ENCODE data around the gene RANBP1. TPM values are rescaled to one million over a fixed set of nuclear protein-coding genes. Genes with fewer than 3 reads are reported as not detected.

The RANBP1 gene
- total and polyA plus RNA-seq, 2 donors (not counting 1 experiment from before 2014, with no cell fraction given): 67.0 to 77.6 TPM

DNA sequence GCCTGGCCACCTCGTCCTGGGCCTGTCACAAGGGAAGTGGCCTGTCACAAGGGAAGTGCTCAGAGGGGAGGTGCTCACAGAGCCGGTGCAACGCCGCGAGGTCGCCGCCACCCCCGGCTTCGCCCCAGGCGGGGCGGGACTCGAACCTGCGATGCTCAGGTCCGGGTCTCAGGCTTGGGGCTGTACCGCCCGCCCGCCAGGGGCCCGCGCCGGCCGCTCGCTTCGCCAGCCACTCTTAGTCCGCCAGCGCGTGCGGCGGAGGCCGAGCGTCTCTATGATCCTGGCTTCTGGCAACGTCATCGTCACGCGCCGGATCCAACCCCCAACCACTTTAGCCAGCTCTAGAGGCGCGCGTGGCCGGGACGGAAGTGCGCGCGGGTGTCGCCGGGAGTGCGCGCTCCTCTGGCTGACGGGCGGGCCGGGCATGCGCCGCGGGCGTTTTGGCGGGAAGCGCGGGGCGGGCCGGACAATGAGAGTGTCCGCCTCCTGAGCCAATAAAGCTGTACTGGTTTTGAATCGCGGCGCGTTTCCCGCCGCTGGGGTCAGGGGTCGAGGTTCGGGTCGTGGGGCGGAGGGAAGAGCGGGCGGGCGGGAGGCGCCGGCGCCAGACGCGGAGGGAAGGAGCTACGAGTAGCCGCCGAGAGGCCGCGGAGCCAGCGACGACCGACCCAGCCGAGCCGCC lies 1.2 kb downstream of the RANBP1 start, which contains the start of gene TRMT2A:
Gene TRMT2A, minus strand, starts transcription at position 276 of the 682 bp plus-strand sequence. CDS start 320 bp downstream, outside the sequence.
- Histone ChIP-seq H3K4me3 (ENCODE audit: control extremely low read depth in 1 of 5, extremely low read depth in 1 of 5, insufficient read depth in 1 of 5, low read depth in 2 of 5, low read length in 4 of 5) (peak within 1 kb of the TSS; percentile 42 to 94 (median 80)), H3K27me3 (replicated peaks in 1 of 4; ENCODE audit: control extremely low read depth in 1 of 4, control insufficient read depth in 3 of 4, insufficient read depth in 4 of 4, low read length in 3 of 4) (no peaks in the 10 kb centered on the region), H3K36me3 (replicated peaks in 1 of 2; ENCODE audit: control extremely low read depth in 1 of 2, control insufficient read depth in 1 of 2, extremely low read depth in 1 of 2, insufficient read depth in 2 of 2, low read length in 1 of 2) (peaks cover 0 to 40% of the 10 kb centered on the region in 2 experiments), H3K9me3 (ENCODE audit: control extremely low read depth in 1 of 3, control insufficient read depth in 2 of 3, insufficient read depth in 1 of 3, low read length in 2 of 3) (no peaks in the 10 kb centered on the region), H4K20me1 (ENCODE audit: control insufficient read depth, insufficient read depth, low read length, poor library complexity, severe bottlenecking) (peaks cover 51% of the 10 kb centered on the region), H3K9ac (ENCODE audit: low read length) (peak within 1 kb of the TSS; percentile 93), H2AFZ (ENCODE audit: insufficient read depth, low read depth, low read length, poor library complexity, severe bottlenecking) (peak within 1 kb of the TSS; percentile 84), H3K79me2 (ENCODE audit: control insufficient read depth, insufficient read depth, low read length) (peaks cover 62% of the 10 kb centered on the region), H3K27ac (ENCODE audit: low read length in 2 of 2) (peak within 1 kb of the TSS; percentile 66 to 85), H3K4me2 (replicated peaks; ENCODE audit: low read depth, low read length, poor library complexity, severe bottlenecking) (peak within 1 kb of the TSS; percentile 95), H3K4me1 (ENCODE audit: control insufficient read depth in 2 of 2, insufficient read depth in 2 of 2, low read length in 2 of 2) (peaks cover 19 to 40% of the 10 kb centered on the region in 2 donors)
- ChIA-PET CTCF (no interaction called here), POLR2A (interaction anchor here (1.2 to 1.6 kb wide), 4 partner anchors 9 to 96 kb away, joined by 3 to 5 read pairs (median 3); partner anchors contain the start of gene TANGO2)
- Mint-ChIP-seq H3K9me3 (ENCODE audit: insufficient read depth) (no peaks in the 10 kb centered on the region), H3K27me3 (no peaks in the 10 kb centered on the region), H3K4me3 (peak within 1 kb of the TSS; percentile 93), H3K4me1 (peaks cover 29% of the 10 kb centered on the region), H3K27ac (peak within 1 kb of the TSS; percentile 94)
- ATAC-seq (ENCODE audit: low read depth): peak; percentile 84
- no peak for TF ChIP-seq EZH2 (IDR thresholded peaks at IDR 0.05; ENCODE audit: borderline replicate concordance, insufficient read depth, low read depth, low read length, poor library complexity, severe bottlenecking)
- TF ChIP-seq, protein P1, sequence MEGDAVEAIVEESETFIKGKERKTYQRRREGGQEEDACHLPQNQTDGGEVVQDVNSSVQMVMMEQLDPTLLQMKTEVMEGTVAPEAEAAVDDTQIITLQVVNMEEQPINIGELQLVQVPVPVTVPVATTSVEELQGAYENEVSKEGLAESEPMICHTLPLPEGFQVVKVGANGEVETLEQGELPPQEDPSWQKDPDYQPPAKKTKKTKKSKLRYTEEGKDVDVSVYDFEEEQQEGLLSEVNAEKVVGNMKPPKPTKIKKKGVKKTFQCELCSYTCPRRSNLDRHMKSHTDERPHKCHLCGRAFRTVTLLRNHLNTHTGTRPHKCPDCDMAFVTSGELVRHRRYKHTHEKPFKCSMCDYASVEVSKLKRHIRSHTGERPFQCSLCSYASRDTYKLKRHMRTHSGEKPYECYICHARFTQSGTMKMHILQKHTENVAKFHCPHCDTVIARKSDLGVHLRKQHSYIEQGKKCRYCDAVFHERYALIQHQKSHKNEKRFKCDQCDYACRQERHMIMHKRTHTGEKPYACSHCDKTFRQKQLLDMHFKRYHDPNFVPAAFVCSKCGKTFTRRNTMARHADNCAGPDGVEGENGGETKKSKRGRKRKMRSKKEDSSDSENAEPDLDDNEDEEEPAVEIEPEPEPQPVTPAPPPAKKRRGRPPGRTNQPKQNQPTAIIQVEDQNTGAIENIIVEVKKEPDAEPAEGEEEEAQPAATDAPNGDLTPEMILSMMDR (IDR thresholded peaks at IDR 0.05): peak; percentile 30
- peak; percentile 99 for DNase-seq
- WGBS (ENCODE audit: insufficient coverage): under 1% methylated on average over 88 of the region's 88 CpGs
- intact Hi-C loops (cut with micrococcal nuclease): loop anchor here (1.0 to 10.0 kb wide), 8 partner anchors 14 to 994 kb away; partner anchors contain the start of genes DGCR2, DGCR8, PI4KA and SNAP29
